GM23248 (cell line): Measurements from ENCODE around the gene MFAP2.

Experiments
- EZH2 ChIP-seq: fragments of 200-600 bp; sonication (generic); IDR thresholded peaks from 2 replicates; pipeline ENCODE4 v1.6.1; 2018; ENCODE audit warnings: antibody characterized with exemption, mild to moderate bottlenecking; ENCODE audit not compliant: insufficient read depth, poor library complexity, severe bottlenecking
- EZH2phosphoT487 ChIP-seq: fragments of 200-600 bp; sonication (generic); IDR thresholded peaks from 2 replicates; pipeline ENCODE4 v1.6.1; 2018; ENCODE audit warnings: antibody characterized with exemption, moderate library complexity, mild to moderate bottlenecking, low read depth; ENCODE audit not compliant: insufficient read depth

- TF ChIP-seq EZH2phosphoT487, result no peak
- TF ChIP-seq EZH2, result no peak
Observed at GRCh38 chr1:16984717-16985116, 4.3 kb upstream of the MFAP2 start.
